Stimulated activated CD4-positive, alpha-beta T cell treated with anti-CD3 and anti-CD28 coated beads, Interleukin-4, amount 100 ng/mL, for 4 hours (primary cell): ENCODE results near the gene ELF5.

ENCODE experiments used
- DNase-seq, 2 experiments: peaks; one replicate each; pipeline ENCODE4 v3.0.0-alpha.2; 2020

The ELF5 gene

GRCh38 chr11:34448223-34448994 is 65.2 kb downstream of the ELF5 start:
- no peak for DNase-seq

GRCh38 chr11:34447044-34447443 is 66.5 kb downstream of the ELF5 start:
- no peak for DNase-seq

- DNase-seq = no peak
Measured at GRCh38 chr11:34446386-34446785, 67.2 kb downstream of the ELF5 start.

GRCh38 chr11:34445956-34446355 is 67.6 kb downstream of the ELF5 start:
- no peak for DNase-seq

- no peak for DNase-seq
Measured at GRCh38 chr11:34444428-34444827, 69.2 kb downstream of the ELF5 start.

- DNase-seq = no peak
Measured at GRCh38 chr11:34443136-34443535, 70.5 kb downstream of the ELF5 start.

GRCh38 chr11:34441814-34442213 is 71.8 kb downstream of the ELF5 start:
- no peak for DNase-seq

GRCh38 chr11:34439610-34440198 is 73.9 kb downstream of the ELF5 start:
- no peak for DNase-seq

GRCh38 chr11:34438529-34439507 is 74.8 kb downstream of the ELF5 start, which contains the start of gene CAT:
Gene CAT, plus strand, starts transcription at chr11:34438934. Its CDS starts 80 bp downstream, at chr11:34439014.
- DNase-seq = peak; percentile 96 to 97

- DNase-seq = no peak
Measured at GRCh38 chr11:34437224-34438125, 76.1 kb downstream of the ELF5 start.

GRCh38 chr11:34433899-34434298 is 79.7 kb downstream of the ELF5 start:
- DNase-seq = no peak

- DNase-seq = no peak
Measured at GRCh38 chr11:34432822-34433221, 80.8 kb downstream of the ELF5 start.

- no peak for DNase-seq
Measured at GRCh38 chr11:34431979-34432378, 81.6 kb downstream of the ELF5 start.
